SIG-M5 treated with dmso at 0.1 percent for 504 hours (cell line): ENCODE data around the gene LRRFIP2.

Experiments
- DNase-seq: peaks from one replicate; lab custom pipeline; 2025; ENCODE audit not compliant: unreplicated experiment; lab: John Stamatoyannopoulos, UW

LRRFIP2 gene

DNA sequence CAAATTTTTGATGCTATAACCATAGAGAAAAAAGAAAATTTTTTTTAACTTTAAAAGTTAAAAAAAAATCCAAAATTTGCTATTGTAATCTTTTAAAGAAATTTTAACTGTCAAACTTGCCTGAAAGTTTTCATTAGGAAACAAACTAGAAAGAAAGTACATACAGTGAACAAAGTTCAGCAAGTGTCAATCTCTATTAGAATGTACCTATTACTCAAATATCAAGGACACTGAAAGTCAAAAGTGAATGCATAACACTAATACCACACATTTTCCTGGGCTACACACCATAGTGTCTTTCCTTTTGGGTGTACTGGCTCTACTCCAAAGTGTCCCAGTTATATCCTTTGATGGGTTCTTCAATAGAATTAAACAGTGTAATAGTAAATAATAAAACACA is 56.8 kb downstream of the LRRFIP2 start:
- no peak for DNase-seq

DNA sequence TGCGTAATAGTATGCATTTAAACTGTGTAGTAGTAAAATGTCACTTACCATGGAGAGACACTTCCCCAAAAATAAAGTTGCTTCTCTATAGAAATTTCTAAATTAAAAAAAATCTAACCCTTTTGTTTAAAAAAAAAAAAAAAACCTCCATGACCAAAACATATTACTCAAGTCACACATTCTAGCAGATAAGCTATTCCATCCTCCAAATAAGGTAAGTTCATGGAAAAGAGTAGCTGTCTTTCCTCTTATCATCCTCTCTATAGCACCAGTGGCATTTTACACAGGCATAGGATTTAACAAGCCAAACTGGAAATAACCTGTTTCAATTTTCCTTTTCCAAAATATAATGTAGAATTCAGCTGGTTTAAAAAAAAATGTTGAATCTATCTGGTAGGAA is 57.4 kb downstream of the LRRFIP2 start:
- DNase-seq: no peak

- no peak for DNase-seq
Observed at GRCh38 chr3:37115446-37115845, 58.9 kb downstream of the LRRFIP2 start.

DNA sequence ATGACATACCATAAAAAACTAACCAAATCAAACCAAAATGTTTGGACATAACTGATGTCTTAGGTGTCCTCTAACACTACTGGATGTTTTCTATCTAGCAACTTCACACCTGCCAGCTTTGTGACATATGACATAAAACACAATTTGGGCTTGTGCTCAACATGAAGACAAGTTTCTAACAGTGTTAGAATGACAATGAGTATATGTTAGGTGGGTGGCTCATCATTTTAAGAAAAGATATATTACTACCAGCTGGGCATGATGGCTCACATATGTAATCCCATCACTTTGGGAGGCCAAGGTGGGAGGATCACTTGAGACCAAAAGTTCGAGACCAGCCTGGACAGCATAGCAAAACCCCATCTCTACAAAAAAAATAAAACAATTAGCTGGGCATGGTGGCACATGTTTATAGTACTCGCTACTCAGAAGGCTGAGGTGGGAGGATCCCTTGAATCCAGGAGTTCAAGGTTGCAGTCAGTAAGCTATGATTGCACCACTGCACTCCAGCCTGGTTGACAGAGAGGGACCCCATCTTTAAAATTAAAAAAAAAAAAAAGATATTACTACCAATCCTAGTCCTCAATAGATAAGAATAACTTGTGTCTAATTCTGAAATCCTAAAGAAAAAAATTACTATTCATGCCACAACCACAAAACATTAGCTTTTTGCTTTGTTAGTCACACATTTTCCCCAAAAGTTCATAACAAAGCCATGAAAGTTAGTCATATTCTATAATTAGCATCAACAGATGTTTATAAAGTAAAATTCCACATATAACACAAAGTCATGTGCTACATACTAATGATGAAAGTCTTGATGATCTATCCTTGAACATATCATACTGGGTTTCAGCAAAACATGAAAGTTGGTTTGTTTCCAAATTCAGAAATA is 59.9 kb downstream of the LRRFIP2 start:
- no peak for DNase-seq

DNA sequence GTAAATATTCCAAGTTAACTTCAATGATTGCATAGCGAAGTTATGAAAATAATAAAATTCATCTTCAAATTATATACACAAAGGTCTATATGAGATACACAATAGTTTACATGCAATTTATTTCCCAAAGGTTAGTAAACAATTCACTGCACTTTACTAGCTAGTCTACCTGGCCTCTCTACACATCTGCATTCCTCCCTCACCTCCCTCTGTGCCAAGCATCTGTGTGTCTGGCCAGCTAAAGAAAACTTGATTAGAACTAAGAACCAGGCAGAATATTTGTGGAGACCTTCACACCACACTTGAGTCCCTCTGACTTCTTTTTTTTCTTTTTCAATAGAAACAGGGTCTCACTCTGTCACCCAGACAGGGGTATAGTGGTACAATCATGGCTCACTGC is 61.4 kb downstream of the LRRFIP2 start:
- DNase-seq: no peak

- no peak for DNase-seq
Observed at GRCh38 chr3:37111199-37111598, 63.2 kb downstream of the LRRFIP2 start.

DNA sequence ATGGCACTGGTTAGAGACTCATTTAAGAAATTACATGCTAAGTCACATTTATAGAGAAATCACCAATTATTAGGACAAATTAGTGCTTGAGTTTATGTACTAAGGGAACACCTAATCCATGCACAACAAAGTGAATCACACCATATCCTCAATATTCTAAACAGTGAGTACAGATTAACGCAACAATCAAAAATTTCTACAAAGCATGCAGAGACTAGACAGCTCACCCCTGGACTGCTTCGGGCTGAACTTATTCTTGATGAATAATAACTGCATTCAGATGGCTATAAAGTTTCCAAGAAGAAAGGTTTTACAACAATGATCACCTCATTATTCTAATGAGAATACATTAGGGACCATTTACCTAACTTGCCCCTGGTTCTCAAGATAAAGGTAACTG is 66.5 kb downstream of the LRRFIP2 start:
- no peak for DNase-seq

GRCh38 chr3:37103103-37103808 is 71.1 kb downstream of the LRRFIP2 start:
- DNase-seq: no peak

DNA sequence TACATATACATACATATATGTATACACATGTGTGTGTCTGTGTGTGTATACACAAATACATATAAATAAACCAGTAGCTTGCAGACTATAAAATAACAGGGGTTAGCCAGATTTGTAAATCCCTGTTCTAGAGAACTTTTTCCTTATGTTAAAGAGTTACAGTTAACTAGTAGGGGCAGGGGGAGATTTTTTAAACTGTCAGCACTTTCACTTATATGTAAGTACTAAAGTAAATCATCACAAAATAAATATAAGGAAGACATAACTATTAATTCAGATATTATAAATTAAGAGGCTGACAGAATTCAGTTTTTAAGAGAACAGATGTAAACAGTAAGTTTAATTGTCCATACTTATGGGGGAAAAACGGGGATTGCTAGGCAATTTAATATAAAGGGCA is 74.0 kb downstream of the LRRFIP2 start:
- DNase-seq: no peak

DNA sequence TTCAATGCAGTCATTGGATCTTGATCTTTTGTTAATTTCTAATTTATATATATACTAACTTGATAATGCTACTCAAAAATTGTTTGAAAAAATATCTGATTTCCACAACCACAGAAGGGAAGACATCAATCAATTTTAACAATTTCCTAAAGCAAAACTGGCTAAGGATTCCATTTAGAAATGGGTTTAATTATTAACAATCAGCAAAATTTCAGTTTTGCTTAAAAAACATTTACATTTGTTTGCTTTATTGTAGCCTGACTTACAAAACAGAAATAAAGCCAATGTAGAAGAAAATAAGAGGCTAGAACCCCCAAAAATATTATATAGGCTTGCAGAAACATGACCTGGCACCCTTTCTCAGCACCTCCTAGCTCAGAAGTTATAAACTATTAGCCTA is 74.9 kb downstream of the LRRFIP2 start:
- DNase-seq: no peak

DNA sequence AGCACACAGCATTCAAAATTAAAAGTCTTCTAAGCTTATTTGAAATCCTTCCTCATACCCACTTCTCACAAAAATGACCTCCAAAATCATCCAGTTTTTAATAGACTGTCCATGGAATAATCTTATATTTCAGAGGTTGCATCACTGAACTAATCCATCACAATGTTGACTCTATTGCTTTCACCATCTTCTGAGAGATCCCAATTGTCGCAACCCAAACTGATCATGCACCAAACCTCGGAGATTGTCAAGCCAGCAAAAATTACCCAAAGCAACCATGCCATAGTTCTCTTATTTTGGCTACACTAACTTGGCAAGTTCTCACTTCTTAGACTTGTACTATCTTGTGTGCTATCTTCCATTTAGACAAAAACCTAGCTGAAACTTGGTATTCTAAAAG is 75.5 kb downstream of the LRRFIP2 start:
- no peak for DNase-seq

DNA sequence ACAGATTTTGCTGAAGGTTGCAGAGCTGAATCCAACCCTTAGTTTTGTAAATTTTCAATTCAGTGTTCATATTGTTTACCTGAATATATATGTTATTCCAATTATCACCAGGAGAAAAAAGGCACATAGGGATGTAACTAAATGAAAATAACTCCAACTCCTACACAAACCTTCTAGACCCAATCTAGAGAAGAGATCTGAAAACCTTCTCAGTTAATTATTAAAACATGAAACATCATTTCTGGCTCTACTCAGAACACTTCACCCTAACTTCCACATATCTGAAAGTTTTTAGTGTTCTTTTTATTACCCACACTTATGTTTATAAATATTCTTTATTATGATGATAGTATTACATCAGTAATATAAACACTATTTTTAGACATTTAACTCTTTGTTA is 76.6 kb downstream of the LRRFIP2 start:
- no peak for DNase-seq

DNA sequence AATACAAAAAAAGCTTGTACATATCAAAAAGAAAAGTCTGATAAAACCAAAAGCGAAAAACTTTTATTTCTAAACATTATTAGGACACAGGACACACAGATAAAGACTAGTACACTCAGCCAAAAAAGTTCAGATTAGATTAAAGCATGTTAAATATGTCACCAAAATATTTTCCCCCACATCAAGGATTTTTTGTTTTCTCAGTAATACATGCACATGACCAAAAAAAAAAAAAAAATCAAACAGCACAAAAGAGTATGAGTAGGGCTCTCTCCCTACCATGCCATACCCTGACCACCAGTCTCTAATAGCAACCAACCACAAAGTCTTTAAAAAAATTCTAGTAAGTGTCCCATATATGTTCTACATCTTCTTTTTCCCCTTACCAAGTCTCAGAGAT is 77.4 kb downstream of the LRRFIP2 start:
- DNase-seq: no peak

DNA sequence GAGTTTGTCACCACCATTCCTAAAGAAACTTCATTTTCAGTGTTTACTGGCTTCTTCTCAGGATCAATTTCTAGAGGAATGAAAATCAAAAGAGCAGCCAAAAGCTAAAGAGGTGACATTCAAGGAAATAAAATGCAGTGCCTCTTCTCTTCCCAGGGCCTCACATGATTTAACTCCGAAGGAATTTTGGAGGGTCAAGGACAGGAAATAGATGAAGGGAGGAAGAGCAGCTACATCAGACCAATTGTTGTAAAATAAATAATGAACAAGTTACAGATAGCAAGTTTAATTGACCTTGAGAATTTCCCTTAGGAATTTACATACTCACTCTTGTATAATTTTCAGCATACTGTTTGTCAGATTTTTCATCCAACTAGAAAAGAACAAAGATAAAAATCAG is 78.1 kb downstream of the LRRFIP2 start:
- DNase-seq: no peak

GRCh38 chr3:37094636-37095035 is 79.7 kb downstream of the LRRFIP2 start:
- DNase-seq: no peak

DNA sequence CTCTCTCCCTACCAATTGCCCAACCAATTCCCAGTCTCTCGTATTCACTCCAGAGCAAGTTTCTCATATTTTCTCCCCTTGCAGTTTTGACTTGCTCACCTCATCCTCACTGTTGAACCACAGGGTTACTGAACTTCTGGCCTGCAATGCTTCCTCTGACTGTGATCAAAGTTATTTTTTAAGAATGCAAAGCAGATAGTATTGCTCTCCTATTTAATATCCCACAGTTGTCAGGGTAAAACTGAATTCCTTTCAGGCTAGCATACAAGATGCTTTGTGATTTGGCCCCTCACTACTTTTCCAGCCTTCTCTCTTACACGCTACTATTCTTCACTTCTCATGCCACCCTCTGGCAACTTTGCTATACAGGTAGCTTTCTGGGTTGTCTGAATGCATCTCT is 80.9 kb downstream of the LRRFIP2 start:
- DNase-seq: no peak

DNA sequence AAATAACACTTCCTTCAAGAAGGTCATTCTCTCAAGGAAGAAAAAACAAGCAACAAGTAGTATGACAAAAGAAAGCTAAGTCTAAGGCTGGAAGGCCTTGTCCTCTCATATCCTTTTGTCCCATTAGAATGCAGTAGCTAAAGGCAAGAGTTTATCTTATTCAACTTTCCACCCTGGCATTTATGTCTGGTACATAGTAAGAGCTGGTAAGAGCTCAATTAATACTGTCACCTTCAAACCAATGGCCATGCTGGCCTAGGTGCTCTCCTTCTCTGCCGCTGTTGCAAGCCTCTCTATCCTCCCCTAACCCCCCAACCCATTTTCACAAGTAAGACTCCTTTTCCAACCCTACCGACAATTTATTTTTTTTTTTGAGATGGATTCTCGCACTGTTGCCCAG is 81.9 kb downstream of the LRRFIP2 start:
- no peak for DNase-seq

- DNase-seq: no peak
Observed at GRCh38 chr3:37087870-37088269, 86.5 kb downstream of the LRRFIP2 start.

DNA sequence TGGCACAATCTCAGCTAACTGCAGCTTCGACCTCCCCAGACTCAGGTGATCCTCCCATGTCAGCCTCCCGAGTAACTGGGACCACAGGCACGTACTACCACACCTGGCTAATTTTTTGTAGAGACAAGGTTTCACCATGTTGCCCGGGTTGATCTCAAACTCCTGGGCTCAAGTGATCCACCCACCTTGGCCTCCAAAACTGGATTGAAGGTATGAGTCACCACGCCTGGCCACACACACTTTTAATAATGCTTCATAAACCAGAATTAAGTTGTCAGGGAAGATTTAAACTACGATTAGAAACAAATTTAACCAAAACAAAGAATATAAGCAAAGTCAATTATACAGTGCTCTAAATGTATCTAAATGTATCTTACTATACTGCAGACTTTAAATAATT is 87.5 kb downstream of the LRRFIP2 start:
- DNase-seq: no peak

GRCh38 chr3:37082317-37082716 is 92.1 kb downstream of the LRRFIP2 start:
- DNase-seq: no peak

DNA sequence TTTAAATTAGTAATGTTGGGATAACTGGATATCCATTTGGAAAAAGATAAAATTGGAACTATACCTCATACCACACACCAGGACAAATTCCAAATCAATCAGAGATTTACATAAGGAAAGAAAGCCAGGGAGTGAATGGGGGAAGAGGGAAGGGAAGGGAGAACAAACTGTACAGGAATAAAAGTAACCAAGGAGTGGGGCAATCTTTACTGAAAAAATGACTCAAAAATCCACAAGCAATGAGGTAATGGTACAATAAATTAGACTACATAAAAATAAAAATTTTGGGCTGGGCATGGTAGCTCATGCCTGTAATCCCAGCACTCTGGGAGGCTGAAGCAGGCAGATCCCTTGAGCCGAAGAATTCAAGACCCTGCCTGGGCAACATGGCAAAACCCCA is 98.4 kb downstream of the LRRFIP2 start:
- DNase-seq: no peak

DNA sequence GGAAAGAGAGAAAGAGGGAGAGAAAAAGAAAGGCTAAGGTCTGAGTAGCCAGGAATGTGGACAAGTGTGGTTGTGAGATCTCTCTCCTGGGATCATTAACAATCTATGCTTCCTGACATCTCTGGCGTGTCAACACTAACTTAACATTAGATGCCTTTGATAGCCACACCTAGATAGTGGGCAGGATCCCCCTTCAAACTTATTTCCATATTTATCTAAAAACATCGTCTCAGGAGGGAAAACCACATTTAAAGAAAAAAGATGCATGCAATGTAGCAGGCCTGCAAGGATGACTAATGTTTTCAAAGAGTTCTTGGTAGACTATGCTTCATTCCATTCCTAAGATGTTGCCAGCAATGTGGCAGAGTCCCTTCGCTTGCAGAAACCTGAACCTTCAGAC is 100.2 kb downstream of the LRRFIP2 start:
- DNase-seq: no peak

GRCh38 chr3:37072892-37073291 is 101.5 kb downstream of the LRRFIP2 start:
- DNase-seq: no peak
